Measurements from ENCODE around the gene FOXN3.
"Not testable (repeated sequence)": the region's sequence is repeated elsewhere in the genome, so short reads cannot be mapped to it uniquely, and the experiment has no call there.

FOXN3 gene

DNA sequence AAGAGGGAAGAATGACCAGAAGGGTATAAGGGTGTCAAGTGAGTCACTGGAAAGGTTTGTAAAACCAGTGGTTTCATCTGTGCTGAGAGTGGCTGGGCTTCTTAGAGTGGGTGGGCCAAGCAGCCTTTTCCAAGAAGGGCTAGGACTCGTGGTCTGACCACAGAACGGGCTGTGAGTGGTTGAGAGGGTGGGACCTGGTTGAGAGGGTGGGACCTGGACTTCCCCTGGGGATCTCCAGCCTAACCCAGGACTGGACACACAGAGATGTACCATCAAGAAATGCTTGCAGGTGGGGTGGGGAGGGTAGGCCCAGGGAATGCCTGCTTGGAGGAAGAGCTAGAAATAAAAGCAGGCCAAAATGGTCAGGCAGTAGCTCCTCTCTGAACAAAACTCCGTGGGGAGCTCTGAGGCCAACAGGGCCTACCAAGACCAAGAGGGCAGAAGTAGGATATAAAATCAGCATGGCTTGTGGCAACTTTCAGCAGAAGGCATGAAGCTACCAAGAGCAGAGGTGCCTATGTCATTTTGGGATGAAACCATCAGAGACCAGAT lies 140.5 kb downstream of the FOXN3 start:
- no peak for DNase-seq (ENCODE audit: low spot score)

DNA sequence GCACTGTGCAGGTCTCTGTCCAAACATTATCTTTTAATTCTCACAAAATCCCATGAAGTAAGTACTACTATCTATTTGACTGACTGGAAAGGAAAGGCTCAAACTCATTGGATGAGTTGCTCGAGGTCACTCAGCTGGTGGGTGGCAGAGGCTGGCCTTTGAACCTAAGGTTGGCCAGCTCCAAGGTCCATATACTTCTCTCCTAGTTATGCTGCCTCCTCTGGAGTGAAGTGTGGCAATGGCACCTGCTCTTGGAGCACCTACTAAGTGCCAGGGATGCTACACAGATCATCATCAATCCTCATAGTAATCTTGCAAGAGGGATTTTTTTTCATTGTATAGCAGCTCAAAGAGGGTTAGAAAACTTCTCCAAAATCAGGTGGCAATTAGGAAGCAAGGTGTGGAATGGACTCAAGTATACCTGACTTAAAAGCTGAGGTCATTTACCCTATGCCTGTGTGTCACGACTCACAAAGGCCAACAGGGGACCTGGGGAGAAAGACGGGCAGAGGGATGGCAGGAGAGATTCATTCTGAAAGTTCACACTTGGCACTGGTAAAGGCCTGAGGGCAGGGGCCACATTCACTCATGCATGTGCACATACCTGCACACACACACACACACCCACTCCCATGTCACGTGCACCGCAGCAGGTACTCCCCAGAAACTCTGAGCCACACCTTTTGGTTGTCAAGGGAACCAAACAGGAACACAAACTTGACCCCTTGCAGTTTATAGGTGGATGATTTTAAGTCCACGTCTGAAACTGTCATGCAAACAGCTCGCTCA lies 146.4 kb downstream of the FOXN3 start:
- DNase-seq (ENCODE audit: low spot score) = no peak

DNA sequence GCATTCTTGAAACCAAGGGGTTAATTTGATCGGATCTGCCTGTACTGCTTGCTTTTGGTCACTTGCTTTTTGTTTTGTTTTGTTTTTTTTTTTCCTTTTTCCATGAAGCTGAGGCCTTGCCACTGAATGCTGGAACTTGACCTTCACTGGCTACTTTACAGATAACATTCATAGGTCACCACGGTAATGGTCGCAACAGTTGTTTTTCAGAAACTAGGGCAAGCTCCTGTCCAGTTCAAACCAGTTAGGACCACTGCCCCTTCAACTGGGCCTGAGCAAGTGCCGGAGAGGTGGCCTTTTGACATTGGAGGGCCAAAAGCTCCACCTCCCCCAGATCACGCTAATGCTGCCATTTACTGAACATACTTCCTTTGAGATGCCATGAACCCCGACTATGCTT lies 147.6 kb downstream of the FOXN3 start:
- DNase-seq (ENCODE audit: low spot score) = no peak

DNA sequence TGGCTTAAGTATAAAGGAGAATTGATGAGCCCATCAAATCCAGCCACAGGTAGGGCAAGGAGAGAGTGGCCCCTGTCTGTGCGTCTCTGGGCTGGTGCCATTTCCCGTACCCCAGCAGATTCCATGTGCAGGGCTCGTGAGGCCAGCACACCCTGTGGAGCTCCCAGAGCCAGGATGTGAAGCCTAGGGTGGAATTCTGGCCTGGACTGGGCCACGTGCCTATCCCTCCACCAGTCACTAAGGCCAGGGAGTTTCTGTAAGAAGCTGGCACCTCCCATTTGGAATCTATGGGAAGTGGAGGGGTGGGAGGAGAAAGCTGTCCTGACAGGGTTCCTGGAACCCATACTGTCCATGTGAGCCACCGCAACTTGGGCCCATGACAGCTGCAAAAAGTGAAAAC lies 148.5 kb downstream of the FOXN3 start:
- no peak for DNase-seq (ENCODE audit: low spot score)

DNA sequence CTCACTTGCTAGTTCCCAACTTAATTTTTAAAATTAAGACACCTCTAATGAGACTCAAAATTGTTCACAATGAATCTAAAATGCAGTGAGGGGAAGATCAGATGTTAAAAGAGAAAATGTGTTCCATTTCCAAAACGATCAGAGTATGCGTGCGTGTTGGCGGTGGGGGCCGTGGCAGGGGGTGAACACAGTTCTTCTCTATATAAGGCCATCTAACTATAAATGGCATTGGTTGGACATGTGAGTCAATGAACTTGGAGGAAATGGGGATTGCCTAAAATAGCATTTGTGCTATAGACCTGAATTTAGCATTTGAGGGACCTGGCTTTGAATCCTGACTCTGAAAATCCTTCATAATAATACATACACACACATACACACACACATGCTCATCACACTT lies 149.4 kb downstream of the FOXN3 start:
- DNase-seq (ENCODE audit: low spot score) = no peak

DNA sequence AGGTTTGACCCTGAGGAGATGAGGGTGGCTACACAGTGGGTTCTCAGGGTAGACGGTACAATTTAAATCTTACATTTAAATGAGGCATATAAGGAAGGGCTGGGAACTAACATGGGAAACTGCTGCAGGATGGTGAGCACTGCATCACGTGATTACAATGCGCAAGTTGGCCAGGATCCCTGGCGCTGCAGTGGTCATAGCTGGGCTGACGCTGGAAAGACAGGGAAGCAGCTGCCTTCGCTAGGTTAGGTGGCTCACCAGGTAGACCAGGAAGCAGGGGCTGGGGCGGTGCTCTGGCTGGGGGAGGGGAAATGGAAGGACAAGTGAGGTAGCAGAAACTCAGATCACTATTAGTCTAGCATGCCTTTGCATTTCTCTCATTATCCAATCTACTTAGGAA lies 149.9 kb downstream of the FOXN3 start:
- no peak for DNase-seq (ENCODE audit: low spot score)

DNA sequence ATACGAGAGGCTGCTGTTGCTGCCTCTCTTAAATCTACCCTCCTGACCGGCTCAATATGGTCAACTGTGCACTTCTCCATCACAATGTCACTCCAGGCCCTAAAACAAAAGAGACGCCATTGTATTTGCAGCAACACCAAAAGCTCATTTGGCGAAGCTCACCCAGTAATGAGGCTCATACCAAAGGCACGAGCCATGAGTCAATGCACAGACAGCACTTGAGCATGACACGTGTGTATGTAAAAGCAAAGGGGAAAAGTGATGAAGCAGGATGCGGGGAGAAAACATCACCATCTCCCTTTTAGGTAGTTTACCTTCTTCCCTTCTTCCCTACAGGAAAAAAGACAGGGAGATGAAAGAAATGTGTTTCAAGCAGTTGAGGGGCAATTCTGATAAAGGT lies 150.3 kb downstream of the FOXN3 start:
- DNase-seq (ENCODE audit: low spot score) = no peak

DNA sequence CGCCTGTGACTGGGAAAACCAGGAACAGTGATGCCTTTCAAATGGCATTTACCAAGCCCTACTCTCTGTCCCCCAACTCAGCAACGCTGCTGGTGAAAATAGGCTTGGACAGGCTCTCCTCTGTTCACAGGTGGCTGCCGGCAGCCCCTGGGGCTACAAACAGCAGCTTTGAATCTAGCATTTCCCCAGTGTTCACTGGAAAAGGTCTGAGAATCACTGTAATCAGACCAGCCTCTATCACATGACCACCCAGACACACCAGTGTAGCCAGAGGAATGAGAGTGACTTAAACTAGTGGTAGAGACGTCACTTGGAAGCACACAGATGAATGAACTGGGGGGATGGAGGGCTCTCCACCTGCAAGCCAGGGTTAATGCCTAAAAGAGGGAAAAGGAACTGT lies 151.8 kb downstream of the FOXN3 start:
- no peak for DNase-seq (ENCODE audit: low spot score)

DNA sequence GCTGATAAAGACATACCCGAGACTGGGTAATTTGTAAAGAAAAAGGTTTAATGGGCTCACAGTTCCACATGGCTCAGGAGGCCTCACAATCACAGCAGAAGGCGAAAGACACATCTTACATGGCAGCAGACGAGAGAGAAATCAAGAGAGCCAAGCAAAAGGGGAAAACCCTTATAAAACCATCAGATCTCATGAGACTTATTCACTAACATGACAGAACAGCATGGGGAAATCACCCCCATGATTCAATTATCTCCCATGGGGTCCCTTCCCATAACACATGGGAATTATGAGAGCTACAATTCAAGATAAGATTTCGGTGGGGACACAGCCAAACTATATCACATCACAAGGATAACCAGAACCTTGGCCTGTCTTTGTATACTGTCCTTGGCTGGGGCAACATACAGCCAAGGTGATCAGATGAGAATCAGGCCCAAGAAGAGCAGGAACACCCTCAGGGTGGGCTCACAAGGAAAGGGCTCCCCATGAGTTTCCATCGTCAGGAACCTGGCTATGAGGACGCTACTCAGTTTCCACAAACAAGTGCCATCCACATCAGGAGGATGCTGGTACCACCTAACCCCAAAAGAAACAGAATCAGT lies 152.7 kb downstream of the FOXN3 start:
- no peak for DNase-seq (ENCODE audit: low spot score)

DNA sequence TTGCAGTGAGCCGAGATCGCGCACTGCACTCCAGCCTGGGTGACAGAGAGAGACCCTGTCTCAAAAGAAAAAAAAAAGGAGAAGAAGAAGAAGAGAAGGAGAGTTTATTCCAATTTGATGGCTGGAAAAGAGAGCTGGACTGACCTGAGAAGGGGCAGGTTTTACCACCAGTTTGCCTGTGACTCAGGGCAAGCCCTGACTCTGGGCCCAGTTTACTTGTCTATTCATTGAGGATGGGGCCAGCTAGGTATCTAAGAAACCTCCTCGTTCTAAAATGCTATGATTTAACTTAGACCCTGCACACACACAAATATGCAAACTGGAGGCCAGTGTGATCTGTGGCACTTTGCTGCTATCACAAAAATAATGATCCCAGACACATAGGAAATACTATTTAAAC lies 155.0 kb downstream of the FOXN3 start:
- DNase-seq (ENCODE audit: low spot score) = no peak

DNA sequence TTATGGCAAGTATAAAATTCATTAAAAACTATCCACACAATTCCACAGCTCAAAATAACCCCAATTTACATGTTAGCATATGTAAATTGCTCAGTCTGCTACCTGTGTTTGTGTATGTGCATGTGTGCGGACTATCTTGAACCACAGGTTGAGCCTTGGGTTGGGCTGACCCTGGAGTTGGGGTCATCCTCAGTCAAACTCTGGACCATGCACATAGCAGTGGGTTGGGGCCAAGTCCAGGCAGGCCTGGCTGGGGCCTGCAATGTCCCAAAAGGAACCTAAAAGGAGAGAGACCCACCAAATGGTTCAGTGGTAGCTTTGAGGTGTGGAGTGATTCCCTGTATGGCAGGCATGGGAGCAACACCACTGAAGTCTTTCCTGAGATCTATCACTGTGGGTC lies 156.1 kb downstream of the FOXN3 start:
- no peak for DNase-seq (ENCODE audit: low spot score)

DNA sequence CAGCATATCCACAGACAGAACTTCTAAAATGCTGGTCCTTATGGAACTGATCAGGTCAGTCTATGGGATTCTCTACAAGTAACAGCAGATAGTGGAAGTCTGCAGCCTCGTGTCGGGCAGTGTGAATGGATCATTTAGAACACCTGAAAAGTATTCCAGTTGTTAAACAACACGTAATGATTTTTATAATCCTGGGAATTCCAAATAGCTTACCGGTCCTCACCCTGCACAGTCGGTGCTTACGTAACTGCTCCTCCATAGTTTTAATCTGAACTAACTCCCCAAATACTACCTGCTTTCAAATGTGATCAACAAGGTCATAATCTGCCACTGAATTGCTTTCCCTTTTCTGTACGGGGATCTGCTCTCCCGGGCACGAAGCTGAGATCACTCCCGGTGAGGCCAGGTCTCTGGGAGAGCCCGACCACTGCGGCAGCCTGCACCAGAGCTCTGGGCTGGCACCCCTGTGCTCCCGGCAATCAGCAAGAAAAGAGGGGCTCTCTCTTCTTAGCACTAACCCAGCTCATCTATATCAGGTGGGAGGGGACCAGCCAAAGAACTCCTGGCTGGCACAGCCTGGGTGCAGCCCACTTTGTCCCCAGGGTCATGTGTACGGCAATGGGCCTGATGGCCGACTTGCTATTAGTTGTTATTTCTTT lies 157.0 kb downstream of the FOXN3 start:
- no peak for DNase-seq (ENCODE audit: low spot score)

DNA sequence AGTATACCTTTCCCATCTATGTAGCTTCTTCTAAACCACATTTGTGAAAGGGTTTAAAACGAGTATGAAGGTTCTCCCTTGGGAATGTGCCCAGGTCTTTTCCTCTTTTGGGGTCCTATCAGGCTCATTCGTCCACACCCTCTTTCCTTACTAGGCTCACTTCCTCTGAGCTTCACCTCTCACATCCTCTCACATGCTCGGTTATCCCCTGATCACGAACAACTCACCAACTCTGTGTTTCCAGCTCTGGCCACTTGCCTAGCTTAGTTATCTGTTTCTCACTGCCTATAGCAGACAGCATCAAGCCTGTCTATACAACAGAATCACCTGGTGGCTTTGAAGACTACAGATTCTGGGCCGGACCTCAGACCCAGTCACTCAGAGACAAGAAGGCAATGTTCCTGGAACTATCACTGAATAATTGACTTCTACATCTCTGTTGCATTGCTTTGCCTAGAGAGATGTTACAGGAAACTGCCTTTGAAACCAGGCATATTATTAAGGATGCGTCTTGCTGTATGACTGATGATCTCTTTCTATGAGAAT lies 158.2 kb downstream of the FOXN3 start:
- no peak for DNase-seq (ENCODE audit: low spot score)

DNA sequence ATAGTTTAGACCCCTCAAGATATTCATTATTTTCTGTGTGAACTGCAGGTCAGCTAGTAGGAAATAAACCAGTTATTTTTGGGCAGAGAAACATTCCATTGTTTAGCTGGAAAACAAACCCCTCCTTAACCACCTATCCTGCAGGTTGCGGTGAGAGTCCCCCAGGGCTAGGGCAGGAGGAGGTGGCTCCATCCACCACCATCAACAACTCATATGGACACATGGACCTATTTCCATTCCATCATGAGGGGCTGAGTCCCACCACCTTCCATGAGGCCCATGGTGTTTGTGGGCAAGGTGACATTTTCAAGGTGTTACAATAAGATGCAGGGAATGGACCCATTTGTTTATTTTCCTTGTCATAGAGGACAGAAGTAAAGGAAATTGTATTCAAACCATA lies 160.1 kb downstream of the FOXN3 start:
- no peak for DNase-seq (ENCODE audit: low spot score)

DNA sequence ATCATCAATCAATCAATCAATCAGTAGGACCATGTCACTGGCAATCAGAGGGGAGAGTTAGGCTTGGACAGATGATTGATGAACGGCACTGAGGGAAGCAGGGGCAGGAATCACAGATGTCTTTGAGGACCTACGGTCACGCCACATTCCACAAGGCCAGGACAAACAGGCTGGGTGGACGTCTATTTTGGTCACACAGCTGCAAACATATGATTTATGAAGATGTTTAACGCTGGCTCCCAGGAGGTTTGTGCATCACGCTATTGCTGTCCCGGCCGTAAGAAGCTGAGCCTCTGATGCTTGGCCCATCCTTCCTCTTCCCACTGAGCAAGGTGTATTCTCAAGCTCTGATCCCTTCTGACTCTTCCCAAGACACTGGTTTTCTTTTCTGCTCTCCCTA lies 160.8 kb downstream of the FOXN3 start:
- DNase-seq (ENCODE audit: low spot score) = no peak

DNA sequence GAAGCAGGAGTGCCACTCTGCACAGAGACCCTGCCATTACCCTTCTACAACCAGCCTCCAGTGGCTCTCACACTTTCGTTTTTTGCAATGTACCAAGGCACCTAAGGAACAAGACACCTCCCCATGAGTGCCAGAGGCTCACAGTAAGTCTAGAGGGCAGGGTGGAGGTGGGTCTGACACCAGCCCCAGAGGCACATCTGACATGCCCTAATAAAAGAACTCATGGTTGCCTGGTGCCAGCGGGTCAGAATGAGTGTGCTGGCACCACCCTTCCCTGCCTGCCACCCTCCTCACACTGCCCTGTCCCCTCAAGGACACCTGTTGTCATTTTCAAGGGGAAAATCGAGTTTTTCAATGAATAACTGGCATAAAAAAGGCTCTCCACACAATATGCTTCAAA lies 161.2 kb downstream of the FOXN3 start:
- DNase-seq (ENCODE audit: low spot score) = no peak

DNA sequence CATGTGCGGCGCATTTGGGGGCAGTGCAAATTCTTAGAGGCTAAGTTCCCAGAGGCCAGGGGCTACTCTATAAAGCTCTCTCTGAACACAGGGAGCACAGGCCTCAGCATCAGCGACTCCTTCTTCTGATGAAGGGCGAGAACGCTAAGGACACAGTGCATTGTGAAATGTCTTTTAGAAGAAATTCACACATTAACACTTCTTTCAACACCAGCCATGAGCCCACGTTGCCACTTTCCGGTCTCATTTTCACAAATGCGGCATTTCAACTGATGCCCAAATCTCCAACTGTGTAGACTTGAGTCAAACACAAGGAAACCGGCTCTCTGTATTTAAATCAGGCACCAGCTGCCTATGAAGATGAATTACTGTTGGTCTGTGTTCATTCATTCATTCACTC lies 162.0 kb downstream of the FOXN3 start:
- DNase-seq (ENCODE audit: low spot score) = no peak

DNA sequence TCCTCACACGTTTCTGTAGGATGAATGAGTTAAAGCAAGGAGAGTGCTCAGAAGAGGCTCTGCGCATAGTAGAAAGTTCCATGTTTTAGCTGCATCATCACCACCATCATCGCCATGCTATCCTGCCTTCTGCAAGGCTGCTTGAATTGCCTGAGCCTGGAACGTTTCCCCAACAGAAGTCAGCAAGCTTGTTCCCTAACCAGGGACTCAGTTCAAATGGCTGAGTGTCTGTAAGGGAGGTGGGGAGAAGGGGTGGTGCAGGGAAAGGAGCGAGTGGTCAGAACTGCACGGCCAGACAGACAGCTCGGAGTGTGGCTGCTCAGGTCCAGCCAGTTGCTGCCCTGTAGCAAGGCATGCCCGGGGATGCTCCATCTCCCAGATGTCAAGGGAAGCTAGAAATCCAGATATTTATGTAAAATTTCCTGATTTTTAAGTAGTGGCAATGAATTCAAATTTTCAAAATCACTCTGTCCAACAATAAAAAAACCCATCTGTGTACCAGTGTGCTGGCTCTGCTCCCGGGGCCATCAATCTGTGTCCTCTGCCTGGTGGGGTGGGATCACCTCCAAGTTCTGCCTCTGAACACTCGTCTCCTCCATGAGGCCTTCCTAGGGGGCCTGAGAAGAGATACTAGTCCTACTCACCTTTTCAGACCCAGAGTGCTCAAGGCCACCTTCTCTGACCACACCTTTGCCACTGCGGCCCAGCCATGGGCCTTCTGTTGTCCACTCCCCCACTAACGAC lies 162.7 kb downstream of the FOXN3 start:
- DNase-seq (ENCODE audit: low spot score) = no peak

DNA sequence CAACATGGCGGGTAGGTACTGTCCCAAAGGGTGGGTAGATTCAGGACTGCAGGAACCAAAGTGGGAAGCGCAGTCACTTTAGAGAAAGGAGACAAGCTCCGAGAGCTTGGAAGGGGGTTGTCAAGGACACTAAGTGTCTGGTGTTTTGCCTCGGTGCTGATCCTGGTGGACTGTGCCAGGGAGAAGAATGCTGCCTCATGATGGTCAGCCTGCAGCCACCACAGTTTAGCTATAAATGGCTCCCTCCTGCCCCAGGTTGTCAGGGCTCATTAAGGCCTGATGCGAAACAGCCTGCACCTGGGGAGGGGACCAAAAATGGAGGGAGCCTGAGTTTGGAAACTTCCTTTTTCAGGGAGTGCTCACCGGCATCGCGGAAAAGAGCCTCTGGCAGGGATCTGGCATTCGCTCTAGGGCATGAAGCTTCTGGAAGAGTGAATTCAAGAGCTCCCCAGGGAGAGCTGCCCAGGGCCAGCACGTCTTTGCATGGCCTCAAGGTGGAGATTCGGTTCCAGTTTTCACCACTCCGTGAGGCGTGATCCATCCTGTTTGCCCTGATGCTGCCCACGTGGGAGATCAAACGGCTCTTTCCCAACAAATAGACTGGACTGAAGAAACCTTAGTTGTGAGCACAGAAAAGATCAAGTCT lies 164.0 kb downstream of the FOXN3 start:
- DNase-seq (ENCODE audit: low spot score) = no peak

DNA sequence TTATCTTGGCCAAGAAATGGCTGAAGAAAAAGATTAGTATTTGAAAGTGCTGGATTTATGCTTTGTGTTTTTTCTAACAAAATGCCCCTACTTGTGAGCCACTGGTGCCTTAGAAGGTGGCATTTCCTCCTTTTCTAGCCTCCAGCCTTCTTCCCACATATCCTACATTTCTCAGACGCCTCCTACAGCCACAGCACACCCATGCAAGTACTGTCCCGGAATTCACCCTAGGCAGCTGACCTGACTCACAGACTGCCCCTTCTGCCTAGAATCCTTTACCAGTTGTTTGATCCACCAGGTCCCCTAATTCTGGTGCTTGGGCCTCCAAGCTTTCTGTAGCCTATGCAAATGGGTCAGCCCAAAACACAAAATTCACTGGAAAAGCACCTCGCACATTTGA lies 166.0 kb downstream of the FOXN3 start:
- DNase-seq (ENCODE audit: low spot score) = no peak

DNA sequence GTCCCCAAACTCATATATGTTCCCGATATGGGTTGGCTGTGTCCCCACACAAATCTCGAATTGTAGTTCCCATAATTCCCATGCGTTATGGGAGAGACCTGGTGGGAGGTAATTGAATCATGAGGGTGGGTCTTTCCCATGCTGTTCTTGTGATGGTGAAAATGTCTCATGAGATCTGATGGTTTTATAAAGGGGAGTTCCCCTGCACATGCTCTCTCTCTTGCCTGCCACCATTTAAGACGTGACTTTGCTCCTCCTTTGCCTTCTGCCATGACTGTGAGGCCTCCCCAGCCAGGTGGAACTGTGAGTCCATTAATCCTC lies 166.4 kb downstream of the FOXN3 start:
- not testable (repeated sequence) for DNase-seq (ENCODE audit: low spot score)
